Central memory CD8-positive, alpha-beta T cell (primary cell): ENCODE results near the gene SYT9.
"Not testable (repeated sequence)": the region's sequence is repeated elsewhere in the genome, so short reads cannot be mapped to it uniquely, and the experiment has no call there.

ENCODE experiments used
- ATAC-seq: fragments of 150-1000 bp; cut with Tn5 transposase; replicated peaks from 2 replicates; pipeline ENCODE4 v1.10.0; 2022; ENCODE audit warnings: mild to moderate bottlenecking, moderate FRiP score, moderate number of reproducible peaks; ENCODE audit not compliant: poor library complexity, severe bottlenecking; ENCODE audit errors: extremely low read depth
- DNase-seq, 2 donors: peaks; one replicate each; pipeline ENCODE4 v3.0.0; 2021; ENCODE audit warnings: low spot score in 2 of 2
- H3K27ac Mint-ChIP-seq: one replicate; pipeline ENCODE4 v1.8.0; 2022; ENCODE audit warnings: low read depth, mild to moderate bottlenecking, moderate library complexity, mixed read lengths
- H3K27me3 Mint-ChIP-seq: one replicate; pipeline ENCODE4 v1.8.0; 2022; ENCODE audit warnings: mixed read lengths
- H3K36me3 Mint-ChIP-seq: one replicate; pipeline ENCODE4 v1.8.0; 2022; ENCODE audit warnings: mild to moderate bottlenecking, moderate library complexity, mixed read lengths; ENCODE audit not compliant: insufficient read depth
- H3K4me1 Mint-ChIP-seq: one replicate; pipeline ENCODE4 v1.8.0; 2022; ENCODE audit warnings: mixed read lengths
- H3K4me3 Mint-ChIP-seq: one replicate; pipeline ENCODE4 v1.8.0; 2022; ENCODE audit warnings: mild to moderate bottlenecking, moderate library complexity, mixed read lengths
- H3K9me3 Mint-ChIP-seq: one replicate; pipeline ENCODE4 v1.8.0; 2022; ENCODE audit warnings: mixed read lengths

The SYT9 gene

DNA sequence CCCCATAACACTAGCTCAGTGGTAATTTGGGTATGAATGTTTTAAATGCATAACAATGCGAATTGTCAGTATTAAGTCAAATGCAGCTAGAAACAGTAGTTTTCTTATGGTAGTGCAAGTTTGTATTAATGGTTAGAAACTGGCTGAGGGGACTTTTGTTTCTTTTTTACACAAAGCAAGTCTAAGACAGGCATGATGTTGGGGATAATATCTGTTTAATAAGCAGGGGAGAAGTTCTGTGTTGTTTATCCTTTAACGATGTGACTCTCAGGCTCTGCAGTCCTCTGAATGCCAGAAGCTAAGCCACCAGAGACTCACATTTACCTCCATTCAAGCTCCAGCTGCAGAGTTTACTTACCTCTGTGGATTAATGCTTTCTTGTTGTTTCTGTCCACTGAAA is 67.8 kb downstream of the SYT9 start:
- Mint-ChIP-seq H3K4me3 (no peak overlapping the region), H3K27ac (no peak overlapping the region), H3K36me3 (no peaks in the 10 kb centered on the region), H3K9me3 (no peaks in the 10 kb centered on the region), H3K4me1 (no peaks in the 10 kb centered on the region), H3K27me3 (peaks cover 32% of the 10 kb centered on the region)
- ATAC-seq (no peak), DNase-seq (no peak)

- H3K27me3 Mint-ChIP-seq, result peaks cover 32% of the 10 kb centered on the region
- H3K27ac Mint-ChIP-seq, result no peak overlapping the region
- no peak for ATAC-seq
Observed at GRCh38 chr11:7320306-7320705, 68.6 kb downstream of the SYT9 start.

GRCh38 chr11:7321473-7322450 is 70.1 kb downstream of the SYT9 start:
- Mint-ChIP-seq H3K9me3 (no peaks in the 10 kb centered on the region), H3K4me3 (no peak overlapping the region), H3K27ac (no peak overlapping the region)

More at GRCh38 chr11:7320306-7320705, 68.6 kb downstream of the SYT9 start:
- no peaks in the 10 kb centered on the region for H3K36me3 Mint-ChIP-seq
- no peak overlapping the region for H3K4me3 Mint-ChIP-seq
- H3K9me3 Mint-ChIP-seq, result no peaks in the 10 kb centered on the region
- H3K4me1 Mint-ChIP-seq, result no peaks in the 10 kb centered on the region
- DNase-seq, result no peak

DNA sequence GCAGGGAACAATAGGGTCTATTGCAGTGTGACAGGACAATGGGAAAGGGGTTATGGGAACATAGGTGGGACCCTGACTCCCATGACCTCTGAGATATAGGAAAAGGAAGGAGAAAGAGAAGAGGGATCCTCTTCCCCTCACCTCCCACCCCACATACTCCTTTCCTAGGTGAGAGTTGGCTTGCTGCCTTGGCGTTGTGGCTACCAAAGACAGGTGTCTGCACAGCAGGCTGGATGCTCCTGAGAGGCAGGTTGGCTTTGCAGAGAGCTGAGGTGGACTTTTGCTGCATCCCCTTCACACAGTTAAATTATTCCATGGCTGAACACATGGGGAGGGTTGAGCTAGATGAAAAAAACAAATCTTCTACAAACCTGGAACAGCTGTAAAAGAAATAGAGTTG is 80.7 kb downstream of the SYT9 start:
- Mint-ChIP-seq H3K36me3 (no peaks in the 10 kb centered on the region), H3K9me3 (no peaks in the 10 kb centered on the region), H3K27me3 (peaks cover 18% of the 10 kb centered on the region), H3K4me1 (no peaks in the 10 kb centered on the region), H3K4me3 (no peak overlapping the region), H3K27ac (no peak overlapping the region)
- no peak for ATAC-seq
- no peak for DNase-seq

More at GRCh38 chr11:7321473-7322450, 70.1 kb downstream of the SYT9 start:
- H3K36me3 Mint-ChIP-seq, result no peaks in the 10 kb centered on the region
- ATAC-seq (no peak), DNase-seq (no peak)
- peaks cover 32% of the 10 kb centered on the region for H3K27me3 Mint-ChIP-seq
- H3K4me1 Mint-ChIP-seq, result no peaks in the 10 kb centered on the region

DNA sequence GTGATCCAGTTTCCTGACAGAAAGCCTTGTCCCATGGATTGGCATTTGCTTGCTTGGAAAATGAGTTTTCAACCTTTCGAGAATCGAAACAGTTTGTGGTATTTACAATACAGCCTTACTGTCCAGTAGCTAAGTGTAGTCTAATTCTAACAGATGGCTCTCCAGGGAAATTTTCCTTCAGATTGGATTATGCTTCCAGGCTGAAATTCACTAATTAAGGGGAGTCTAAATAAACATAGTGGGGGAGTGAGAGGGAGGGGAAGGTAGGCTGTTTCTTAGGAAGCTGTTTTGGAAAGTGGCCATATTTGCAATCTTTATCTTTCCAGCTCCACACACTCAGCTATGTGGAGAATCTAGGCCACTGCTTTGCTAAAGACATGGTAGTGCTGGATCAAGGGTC is 81.3 kb downstream of the SYT9 start:
- Mint-ChIP-seq H3K27ac (no peak overlapping the region), H3K4me1 (no peaks in the 10 kb centered on the region), H3K9me3 (no peaks in the 10 kb centered on the region), H3K4me3 (no peak overlapping the region), H3K27me3 (peaks cover 20% of the 10 kb centered on the region), H3K36me3 (no peaks in the 10 kb centered on the region)
- DNase-seq (no peak), ATAC-seq (no peak)

DNA sequence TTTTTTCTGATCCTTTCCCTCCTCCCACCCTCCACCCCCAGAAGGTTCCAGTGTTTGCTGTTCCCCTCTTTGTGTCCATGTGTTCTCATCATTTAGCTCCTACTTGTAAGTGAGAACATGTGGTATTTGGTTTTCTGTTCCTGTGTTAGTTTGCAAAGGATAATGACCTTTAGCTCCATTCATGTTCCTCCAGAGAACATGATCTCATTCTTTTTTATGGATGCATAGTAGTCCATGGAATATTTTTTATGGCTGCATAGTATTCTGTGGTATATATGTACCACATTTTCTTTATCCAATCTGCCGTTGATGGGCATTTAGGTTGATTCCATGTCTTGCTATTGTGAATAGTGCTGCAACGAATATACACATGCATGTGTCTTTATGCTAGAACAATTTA is 83.7 kb downstream of the SYT9 start:
- not testable (repeated sequence) for H3K27ac Mint-ChIP-seq, H3K9me3 Mint-ChIP-seq, H3K4me1 Mint-ChIP-seq, DNase-seq, ATAC-seq, H3K4me3 Mint-ChIP-seq, H3K36me3 Mint-ChIP-seq
- H3K27me3 Mint-ChIP-seq, result peaks cover 26% of the 10 kb centered on the region

DNA sequence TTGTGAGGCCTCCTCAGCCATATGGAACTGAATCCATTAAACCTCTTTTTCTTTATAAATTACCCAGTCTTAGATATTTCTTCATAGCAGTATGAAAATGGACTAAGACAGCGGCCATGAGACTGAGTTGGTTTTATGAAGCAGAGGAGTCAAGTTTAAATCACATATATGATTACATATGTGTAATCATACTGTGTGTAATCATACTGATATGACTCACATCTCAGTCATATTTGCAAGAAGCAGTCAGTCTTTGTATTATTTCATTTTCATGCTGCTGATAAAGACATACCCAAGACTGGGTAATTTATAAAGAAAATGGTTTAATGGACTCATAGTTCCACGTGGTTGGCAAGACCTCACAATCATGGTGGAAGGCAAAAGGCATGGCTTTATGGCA is 89.8 kb downstream of the SYT9 start:
- Mint-ChIP-seq H3K27me3 (peaks cover 61% of the 10 kb centered on the region), H3K9me3 (no peaks in the 10 kb centered on the region), H3K36me3 (no peaks in the 10 kb centered on the region), H3K4me1 (no peaks in the 10 kb centered on the region), H3K27ac (no peak overlapping the region), H3K4me3 (no peak overlapping the region)
- DNase-seq (no peak), ATAC-seq (no peak)

- no peak for DNase-seq
- Mint-ChIP-seq H3K36me3 (no peaks in the 10 kb centered on the region), H3K27ac (no peak overlapping the region), H3K4me1 (no peaks in the 10 kb centered on the region), H3K9me3 (no peaks in the 10 kb centered on the region), H3K4me3 (no peak overlapping the region), H3K27me3 (peaks cover 66% of the 10 kb centered on the region)
- no peak for ATAC-seq
Observed at GRCh38 chr11:7347611-7348431, 96.1 kb downstream of the SYT9 start.

- no peak for DNase-seq
- Mint-ChIP-seq H3K27ac (no peak overlapping the region), H3K4me1 (no peaks in the 10 kb centered on the region), H3K4me3 (no peak overlapping the region), H3K9me3 (no peaks in the 10 kb centered on the region), H3K36me3 (no peaks in the 10 kb centered on the region), H3K27me3 (peaks cover 59% of the 10 kb centered on the region)
- no peak for ATAC-seq
Observed at GRCh38 chr11:7348432-7349304, 97.0 kb downstream of the SYT9 start.

DNA sequence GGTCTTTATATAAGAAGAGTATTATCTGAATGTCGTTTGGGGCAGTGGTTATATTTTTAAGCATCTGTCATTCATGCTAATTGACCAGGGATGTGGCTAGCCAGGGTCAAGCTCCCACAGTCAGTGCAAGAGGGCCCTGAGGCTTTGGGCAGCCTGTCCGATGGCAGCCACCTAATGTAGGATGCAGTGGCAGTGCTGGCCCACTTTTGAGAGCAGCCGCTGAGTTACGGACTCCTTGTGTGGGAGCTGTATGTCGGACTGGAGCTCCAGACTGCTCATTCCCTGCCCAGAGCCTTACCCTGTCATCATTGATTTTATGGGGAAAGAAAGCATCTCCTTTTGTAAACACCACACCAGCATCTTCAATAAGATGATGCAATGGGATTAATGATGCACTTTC is 99.5 kb downstream of the SYT9 start:
- Mint-ChIP-seq H3K36me3 (no peaks in the 10 kb centered on the region), H3K4me3 (no peak overlapping the region), H3K4me1 (no peaks in the 10 kb centered on the region), H3K27ac (no peak overlapping the region), H3K9me3 (no peaks in the 10 kb centered on the region), H3K27me3 (peaks cover 34% of the 10 kb centered on the region)
- DNase-seq, result no peak
- no peak for ATAC-seq

GRCh38 chr11:7353100-7353499 is 101.4 kb downstream of the SYT9 start:
- Mint-ChIP-seq H3K36me3 (no peaks in the 10 kb centered on the region), H3K27me3 (peaks cover 28% of the 10 kb centered on the region), H3K4me1 (no peaks in the 10 kb centered on the region), H3K4me3 (no peak overlapping the region), H3K27ac (no peak overlapping the region), H3K9me3 (no peaks in the 10 kb centered on the region)
- ATAC-seq (no peak), DNase-seq (no peak)

- Mint-ChIP-seq H3K36me3 (no peaks in the 10 kb centered on the region), H3K4me1 (no peaks in the 10 kb centered on the region), H3K27ac (no peak overlapping the region), H3K9me3 (no peaks in the 10 kb centered on the region), H3K27me3 (peaks cover 14% of the 10 kb centered on the region), H3K4me3 (no peak overlapping the region)
- ATAC-seq (no peak), DNase-seq (no peak)
Observed at GRCh38 chr11:7364660-7365059, 113.0 kb downstream of the SYT9 start.
